Measurements from ENCODE around the gene PUS7. TPM values are rescaled to one million over a fixed set of nuclear protein-coding genes. Genes with fewer than 3 reads are reported as not detected.

PUS7 gene
- total RNA-seq, 4 donors from 2014 or later: 14.1 to 20.6 (median 16.3) TPM

- intact Hi-C loops (cut with DNase I; ENCODE audit: low total_unique reads): no loop called here
- 77 to 78% methylated on average over 5 of the region's 5 CpGs for WGBS, 2 donors
- DNase-seq (ENCODE audit: low spot score in 2 of 2): no peak
- TF ChIP-seq POLR2A (IDR thresholded peaks at IDR 0.05) (no peak), CTCF (IDR thresholded peaks at IDR 0.05) (no peak)
- no peak overlapping the region for H3K4me3 ChIP-seq (ENCODE audit: low read depth, poor library complexity, severe bottlenecking)
These were observed 113.2 kb downstream of the PUS7 start for GRCh38 chr7:105408791-105409410.

Other genes starting within 250 kb of the PUS7 start
- gene SRPK2, start 133.3 kb downstream of the PUS7 start, total RNA-seq: 10 to 100 TPM; 41.0 to 87.1 (median 67.1) TPM
- gene RINT1, start 9.9 kb upstream of the PUS7 start, total RNA-seq: 10 to 100 TPM; 11.2 to 29.1 (median 21.1) TPM
- not detected for gene EFCAB10, start 59.2 kb upstream of the PUS7 start, total RNA-seq